Activated B cell treated with CpG ODN at 0.5 μM for 24 hours (primary cell): ENCODE data around the gene KRTAP9-9. TPM values are rescaled to one million over a fixed set of nuclear protein-coding genes. Genes with fewer than 3 reads are reported as not detected.

Source experiments
- ATAC-seq: fragments of 200-7000 bp; cut with Tn5 transposase; one replicate; pipeline ENCODE4 v1.10.0; 2021; ENCODE audit warnings: low read depth, mild to moderate bottlenecking, moderate library complexity
- CTCF ChIA-PET: fragments of 350-600 bp; sonication (Branson Sonifier 250); formaldehyde crosslinking; loops from one replicate; lab custom pipeline; 2021; ENCODE audit warnings: antibody characterized with exemption; lab: Charles Lee
- POLR2A ChIA-PET: fragments of 350-600 bp; sonication (Branson Sonifier 250); formaldehyde crosslinking; loops from one replicate; lab custom pipeline; 2021; ENCODE audit warnings: antibody characterized with exemption; lab: Charles Lee
- DNase-seq: peaks from one replicate; pipeline ENCODE4 v3.0.0; 2022
- H3K27ac Mint-ChIP-seq: one replicate; pipeline ENCODE4 v1.8.0; 2020; ENCODE audit warnings: mixed read lengths
- H3K27me3 Mint-ChIP-seq: one replicate; pipeline ENCODE4 v1.8.0; 2021; ENCODE audit warnings: mixed read lengths
- H3K36me3 Mint-ChIP-seq: one replicate; pipeline ENCODE4 v1.8.0; 2021; ENCODE audit warnings: low read depth, mixed read lengths
- H3K4me1 Mint-ChIP-seq: one replicate; pipeline ENCODE4 v1.8.0; 2021; ENCODE audit warnings: mixed read lengths
- H3K4me3 Mint-ChIP-seq: one replicate; pipeline ENCODE4 v1.8.0; 2020; ENCODE audit warnings: mild to moderate bottlenecking, mixed read lengths
- H3K9me3 Mint-ChIP-seq: one replicate; pipeline ENCODE4 v1.8.0; 2020; ENCODE audit warnings: mixed read lengths
- intact Hi-C: fragments of 100-400 bp; cut with micrococcal nuclease; formaldehyde crosslinking; loops from one replicate; pipeline ENCODE4 v1.15.1; 2024
- total RNA-seq: library from RNA; stranded (reverse); gene quantifications from 2 replicates; pipeline ENCODE4 v1.2.3, GENCODE V29; 2022
- TF ChIP-seq, protein P1 (sequence below): fragments of 200-600 bp; IDR thresholded peaks from one replicate; pipeline ENCODE4 v1.8.0; 2022; ENCODE audit warnings: antibody characterized with exemption, mild to moderate bottlenecking

The KRTAP9-9 gene
- total RNA-seq, 1 donor from 2014 or later = not detected

DNA sequence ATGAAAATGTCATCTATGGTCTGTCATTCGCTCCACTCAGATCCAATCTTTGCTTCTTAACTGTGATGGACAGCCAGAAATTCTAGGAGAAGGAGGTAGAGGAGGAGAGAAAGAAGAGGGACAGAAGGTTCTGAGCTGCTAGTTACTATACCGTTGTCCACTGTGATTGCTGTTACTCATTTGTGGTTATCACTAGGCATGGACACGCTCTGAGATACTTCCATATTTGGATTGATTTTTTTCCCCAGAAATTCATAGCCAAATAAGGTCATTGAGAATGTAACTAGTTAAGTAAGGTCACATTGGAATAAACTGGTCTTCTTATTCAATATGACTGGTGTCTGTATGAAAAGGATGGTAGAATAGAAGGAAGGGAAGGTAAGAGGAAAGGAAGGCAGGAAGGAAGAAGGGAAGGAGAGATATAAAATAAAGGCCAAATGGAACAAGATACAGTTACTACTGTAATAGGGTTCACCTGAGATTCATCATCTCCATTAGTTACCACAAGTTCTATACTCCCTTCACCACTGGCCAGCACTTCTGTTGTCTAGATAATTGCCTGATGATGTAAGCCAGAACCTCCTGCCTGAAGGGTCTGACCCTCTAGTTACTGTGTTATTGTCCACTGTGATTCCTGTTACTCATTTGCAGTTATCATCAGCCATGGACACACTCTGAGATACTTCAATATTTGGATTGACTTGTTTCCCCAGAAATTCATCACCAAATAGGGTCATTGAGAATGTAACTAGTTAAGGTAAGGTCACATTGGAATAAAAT is 23.2 kb downstream of the KRTAP9-9 start:
- ATAC-seq = no peak
- ChIA-PET CTCF (no interaction called here), POLR2A (no interaction called here)
- no peak overlapping the region for H3K4me3 Mint-ChIP-seq
- no peak for DNase-seq
- no peaks in the 10 kb centered on the region for H3K36me3 Mint-ChIP-seq
- H3K27me3 Mint-ChIP-seq = peaks cover 29% of the 10 kb centered on the region
- intact Hi-C loops = no loop called here
- no peak overlapping the region for H3K27ac Mint-ChIP-seq
- no peaks in the 10 kb centered on the region for H3K4me1 Mint-ChIP-seq
- no peaks in the 10 kb centered on the region for H3K9me3 Mint-ChIP-seq
- TF ChIP-seq, protein P1, sequence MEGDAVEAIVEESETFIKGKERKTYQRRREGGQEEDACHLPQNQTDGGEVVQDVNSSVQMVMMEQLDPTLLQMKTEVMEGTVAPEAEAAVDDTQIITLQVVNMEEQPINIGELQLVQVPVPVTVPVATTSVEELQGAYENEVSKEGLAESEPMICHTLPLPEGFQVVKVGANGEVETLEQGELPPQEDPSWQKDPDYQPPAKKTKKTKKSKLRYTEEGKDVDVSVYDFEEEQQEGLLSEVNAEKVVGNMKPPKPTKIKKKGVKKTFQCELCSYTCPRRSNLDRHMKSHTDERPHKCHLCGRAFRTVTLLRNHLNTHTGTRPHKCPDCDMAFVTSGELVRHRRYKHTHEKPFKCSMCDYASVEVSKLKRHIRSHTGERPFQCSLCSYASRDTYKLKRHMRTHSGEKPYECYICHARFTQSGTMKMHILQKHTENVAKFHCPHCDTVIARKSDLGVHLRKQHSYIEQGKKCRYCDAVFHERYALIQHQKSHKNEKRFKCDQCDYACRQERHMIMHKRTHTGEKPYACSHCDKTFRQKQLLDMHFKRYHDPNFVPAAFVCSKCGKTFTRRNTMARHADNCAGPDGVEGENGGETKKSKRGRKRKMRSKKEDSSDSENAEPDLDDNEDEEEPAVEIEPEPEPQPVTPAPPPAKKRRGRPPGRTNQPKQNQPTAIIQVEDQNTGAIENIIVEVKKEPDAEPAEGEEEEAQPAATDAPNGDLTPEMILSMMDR = no peak

DNA sequence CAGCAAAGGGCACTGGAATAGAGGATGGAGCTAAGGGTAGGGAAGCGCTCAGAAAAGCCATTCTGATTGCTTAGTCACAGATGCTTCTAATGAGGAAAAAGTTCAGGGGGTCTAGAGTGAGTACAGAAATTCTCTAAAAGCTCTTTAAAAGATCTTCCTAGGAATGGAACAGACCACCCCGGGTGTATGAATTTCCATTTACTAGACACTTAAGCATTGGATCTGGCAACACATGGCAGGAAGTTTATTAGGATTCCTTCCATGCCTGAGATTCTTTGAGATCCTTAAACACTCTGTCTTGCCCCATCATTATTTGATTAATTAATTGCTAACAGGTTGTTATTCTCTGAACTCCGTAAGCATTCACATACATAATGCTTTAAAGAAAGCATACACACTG is 28.9 kb downstream of the KRTAP9-9 start:
- no peaks in the 10 kb centered on the region for H3K36me3 Mint-ChIP-seq
- no peak overlapping the region for H3K27ac Mint-ChIP-seq
- ChIA-PET POLR2A (no interaction called here), CTCF (no interaction called here)
- TF ChIP-seq, protein P1 = no peak
- no peaks in the 10 kb centered on the region for H3K9me3 Mint-ChIP-seq
- H3K4me3 Mint-ChIP-seq = no peak overlapping the region
- DNase-seq = no peak
- H3K4me1 Mint-ChIP-seq = no peaks in the 10 kb centered on the region
- ATAC-seq = no peak
- intact Hi-C loops = no loop called here
- peaks cover 16% of the 10 kb centered on the region for H3K27me3 Mint-ChIP-seq

DNA sequence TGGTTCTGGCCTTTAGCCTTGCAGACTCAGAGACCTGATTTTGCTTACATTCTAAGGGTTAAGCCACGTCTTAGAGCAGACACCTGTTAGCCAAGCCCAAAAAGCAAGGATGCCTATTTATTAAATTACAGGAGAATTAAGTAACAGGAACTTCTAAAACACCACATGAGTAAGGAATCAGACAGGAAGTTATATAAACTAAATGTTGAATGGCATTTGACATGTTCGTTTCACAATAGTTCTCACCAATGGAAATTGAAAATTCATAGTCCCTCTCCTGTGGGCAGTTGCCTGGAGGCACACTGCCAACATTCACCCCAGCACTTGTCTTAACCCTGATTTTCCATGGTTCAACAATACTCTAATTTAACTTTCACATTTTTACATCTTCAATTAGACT is 29.4 kb downstream of the KRTAP9-9 start:
- ChIA-PET CTCF (no interaction called here), POLR2A (no interaction called here)
- H3K9me3 Mint-ChIP-seq = no peaks in the 10 kb centered on the region
- intact Hi-C loops = no loop called here
- H3K36me3 Mint-ChIP-seq = no peaks in the 10 kb centered on the region
- H3K4me1 Mint-ChIP-seq = no peaks in the 10 kb centered on the region
- no peak overlapping the region for H3K4me3 Mint-ChIP-seq
- DNase-seq (no peak), ATAC-seq (no peak)
- TF ChIP-seq, protein P1 = no peak
- peaks cover 16% of the 10 kb centered on the region for H3K27me3 Mint-ChIP-seq
- no peak overlapping the region for H3K27ac Mint-ChIP-seq

DNA sequence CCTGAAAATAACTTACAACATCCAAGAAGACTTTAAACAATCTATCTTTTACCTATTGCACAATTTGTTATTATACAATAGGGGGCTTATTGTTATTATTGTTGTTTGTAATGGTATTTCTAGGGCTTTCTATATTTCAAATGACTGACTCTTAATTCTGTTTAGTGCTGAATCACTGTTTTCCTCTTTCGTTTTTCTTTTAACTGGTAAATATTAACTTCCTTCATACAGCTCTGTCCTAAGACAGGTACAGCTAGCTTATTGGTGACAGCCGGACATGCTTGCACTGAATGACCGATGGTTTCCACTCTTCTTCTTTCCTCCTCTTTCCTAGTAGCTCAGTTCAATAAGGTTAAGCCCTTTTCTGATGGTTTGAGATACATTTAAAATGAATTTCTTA is 31.9 kb downstream of the KRTAP9-9 start:
- no peak overlapping the region for H3K27ac Mint-ChIP-seq
- H3K27me3 Mint-ChIP-seq = peaks cover 15% of the 10 kb centered on the region
- H3K4me1 Mint-ChIP-seq = no peaks in the 10 kb centered on the region
- TF ChIP-seq, protein P1 = no peak
- DNase-seq (no peak), ATAC-seq (no peak)
- ChIA-PET CTCF (no interaction called here), POLR2A (no interaction called here)
- no peaks in the 10 kb centered on the region for H3K9me3 Mint-ChIP-seq
- no peak overlapping the region for H3K4me3 Mint-ChIP-seq
- no peaks in the 10 kb centered on the region for H3K36me3 Mint-ChIP-seq
- intact Hi-C loops = no loop called here

DNA sequence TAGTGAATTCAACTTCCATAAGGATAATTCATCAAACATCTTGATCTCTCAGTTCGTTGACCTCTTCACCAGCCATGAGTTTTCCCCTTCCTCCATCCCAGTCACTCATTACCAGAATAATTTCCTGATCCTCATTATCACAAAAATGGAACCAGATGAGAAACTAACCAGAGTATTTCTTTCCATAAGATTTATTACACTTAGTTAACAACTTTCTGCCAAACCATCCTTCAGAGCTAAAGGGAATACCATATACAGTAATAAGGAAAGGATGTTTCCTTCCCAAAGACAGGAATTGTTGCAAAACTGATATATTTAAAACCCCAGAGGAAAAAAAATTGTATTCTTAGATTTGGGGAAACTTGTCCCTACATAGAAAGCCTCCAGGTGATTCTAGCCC is 38.8 kb downstream of the KRTAP9-9 start:
- Mint-ChIP-seq H3K4me3 (no peak overlapping the region), H3K9me3 (no peaks in the 10 kb centered on the region), H3K27ac (no peak overlapping the region), H3K36me3 (no peaks in the 10 kb centered on the region), H3K4me1 (no peaks in the 10 kb centered on the region), H3K27me3 (peaks cover 17% of the 10 kb centered on the region)
- ATAC-seq (no peak), DNase-seq (no peak)
- ChIA-PET POLR2A (no interaction called here), CTCF (no interaction called here)
- TF ChIP-seq, protein P1 = no peak
- intact Hi-C loops = no loop called here
